ENCODE results near the gene HHAT.
"Not testable (repeated sequence)": the region's sequence is repeated elsewhere in the genome, so short reads cannot be mapped to it uniquely, and the experiment has no call there.

The HHAT gene

DNA sequence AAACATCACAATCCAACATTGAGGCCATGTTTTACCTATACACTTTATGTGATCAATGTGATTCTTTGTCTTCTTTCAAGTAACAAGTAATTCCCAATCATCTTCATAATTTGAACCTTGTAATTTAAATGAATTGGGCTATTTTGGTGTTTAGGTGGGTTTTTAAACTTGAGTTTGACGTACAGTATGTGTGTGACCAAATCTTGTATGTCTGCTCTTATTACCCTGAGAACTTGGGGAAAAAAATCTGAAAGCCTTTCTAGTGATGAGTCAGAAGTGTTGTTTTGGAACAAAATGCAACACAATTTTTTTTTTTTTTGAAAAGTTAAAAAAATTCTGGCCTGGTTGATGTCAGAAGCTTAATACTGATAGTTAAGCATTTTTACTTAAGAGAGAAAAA is 68.5 kb downstream of the HHAT start:
- DNase-seq (ENCODE audit: low read depth in 2 of 2), result no peak

DNA sequence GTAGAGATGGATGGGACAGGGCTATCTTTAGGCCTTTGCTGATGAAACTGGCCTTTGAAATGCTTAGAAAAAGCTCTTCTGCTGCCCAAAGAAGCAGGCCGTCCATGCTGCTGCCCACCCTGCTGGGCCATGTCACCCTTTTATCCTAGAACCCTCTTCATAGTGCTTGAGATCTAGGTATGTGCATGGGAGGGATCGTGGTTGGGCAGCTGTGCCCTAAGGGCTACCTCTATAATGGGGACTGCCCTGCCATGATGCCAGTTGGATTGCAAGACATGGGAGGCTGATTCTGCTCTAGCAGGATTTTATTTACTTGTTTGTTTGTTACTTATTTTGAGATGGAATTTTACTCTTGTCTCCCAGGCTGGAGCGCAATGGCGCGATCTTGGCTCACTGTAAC is 69.0 kb downstream of the HHAT start:
- DNase-seq (ENCODE audit: low read depth in 2 of 2), result no peak

DNA sequence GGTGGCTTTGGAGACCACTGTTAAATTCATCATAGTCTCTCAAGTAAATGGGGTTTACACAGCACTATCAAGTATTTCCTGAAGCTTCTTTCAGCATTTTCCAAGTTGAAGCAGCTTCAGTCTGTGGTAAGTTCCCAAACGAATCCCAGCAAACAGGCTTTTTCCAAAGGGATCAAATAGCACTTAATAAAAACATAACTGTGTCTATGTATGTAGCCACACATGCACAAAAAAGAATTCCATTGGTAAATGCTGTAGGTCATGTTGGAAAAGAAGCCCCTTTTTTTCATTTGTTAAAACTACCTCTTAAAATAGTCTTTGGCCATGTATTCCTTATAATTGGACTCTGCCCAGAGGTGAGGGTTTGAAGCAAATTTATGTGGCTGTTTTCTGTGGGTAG is 69.8 kb downstream of the HHAT start:
- DNase-seq (ENCODE audit: low read depth in 2 of 2), result no peak

DNA sequence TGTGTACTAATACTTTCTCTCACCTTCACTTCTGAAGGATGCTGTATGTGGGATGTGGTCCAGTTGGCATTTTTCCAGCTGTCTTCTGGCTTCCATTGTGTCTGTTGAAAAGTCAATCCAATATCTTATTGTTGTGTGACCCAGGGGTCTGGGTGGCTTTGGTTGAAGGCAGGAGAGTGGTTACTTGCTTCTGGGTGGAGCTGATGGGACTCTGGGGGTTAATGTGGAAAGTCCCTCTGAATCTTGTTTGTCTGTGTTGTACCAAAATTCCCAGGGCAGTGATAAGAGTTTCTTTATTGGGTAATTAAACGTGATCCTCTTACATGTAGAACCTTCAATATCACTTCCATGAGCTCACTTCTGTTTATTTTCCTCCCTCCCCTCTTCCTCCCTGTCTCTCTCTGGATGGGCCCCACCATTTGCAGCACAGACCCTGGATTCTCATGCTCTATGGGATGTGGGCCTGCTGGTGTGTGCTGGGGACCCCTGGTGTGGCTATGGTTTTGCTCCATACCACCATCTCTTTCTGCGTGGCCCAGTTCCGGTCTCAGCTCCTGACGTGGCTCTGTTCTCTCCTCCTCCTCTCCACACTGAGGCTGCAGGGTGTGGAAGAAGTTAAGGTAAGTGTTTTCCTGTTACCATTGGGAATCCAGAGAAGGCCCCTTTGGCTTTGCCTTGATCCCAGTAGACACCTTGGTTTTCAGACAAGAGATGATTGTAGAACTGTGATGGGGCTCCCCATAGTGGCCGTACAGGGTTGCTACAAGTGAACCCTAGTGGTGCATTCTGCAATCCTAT is 71.5 kb downstream of the HHAT start:
- DNase-seq (ENCODE audit: low read depth in 2 of 2), result peak; percentile 12 to 17

DNA sequence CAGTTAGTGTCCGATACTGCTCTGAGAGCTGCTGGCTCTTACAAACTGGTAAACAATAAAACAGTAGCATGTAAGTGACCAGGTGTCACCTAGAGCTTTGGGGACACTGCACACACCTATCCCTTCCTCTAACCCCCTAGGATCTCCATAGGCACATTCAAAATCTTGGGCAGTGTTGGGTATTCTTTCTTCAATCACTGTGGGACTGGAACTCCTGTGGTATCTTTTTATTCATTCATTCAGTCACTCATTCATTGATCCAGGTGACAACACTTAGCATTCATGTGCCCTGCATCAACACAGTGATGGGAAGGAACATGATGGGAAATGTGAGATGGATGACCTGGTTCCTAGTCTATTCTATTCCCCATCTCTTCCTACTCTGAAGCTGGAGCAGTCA is 73.9 kb downstream of the HHAT start:
- DNase-seq (ENCODE audit: low read depth in 2 of 2), result no peak

DNA sequence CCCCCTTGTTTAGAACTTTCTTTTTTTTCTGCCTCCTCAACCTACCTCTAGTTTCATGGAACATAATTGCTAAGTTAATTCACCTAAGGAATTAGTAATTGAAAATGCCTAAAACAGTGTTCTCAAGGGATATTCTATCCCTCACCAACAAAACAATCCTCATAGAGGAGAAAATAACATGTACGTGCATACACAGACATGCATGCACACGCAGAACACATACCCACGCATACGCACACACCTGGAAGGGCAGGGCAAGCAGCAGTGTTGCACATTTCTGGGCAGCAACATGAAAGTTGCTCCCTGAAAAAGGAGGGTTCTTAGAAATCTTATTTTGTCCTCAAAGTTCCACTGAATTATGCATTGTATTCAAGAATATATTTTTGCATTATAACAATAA is 76.6 kb downstream of the HHAT start:
- no peak for DNase-seq (ENCODE audit: low read depth in 2 of 2)

DNA sequence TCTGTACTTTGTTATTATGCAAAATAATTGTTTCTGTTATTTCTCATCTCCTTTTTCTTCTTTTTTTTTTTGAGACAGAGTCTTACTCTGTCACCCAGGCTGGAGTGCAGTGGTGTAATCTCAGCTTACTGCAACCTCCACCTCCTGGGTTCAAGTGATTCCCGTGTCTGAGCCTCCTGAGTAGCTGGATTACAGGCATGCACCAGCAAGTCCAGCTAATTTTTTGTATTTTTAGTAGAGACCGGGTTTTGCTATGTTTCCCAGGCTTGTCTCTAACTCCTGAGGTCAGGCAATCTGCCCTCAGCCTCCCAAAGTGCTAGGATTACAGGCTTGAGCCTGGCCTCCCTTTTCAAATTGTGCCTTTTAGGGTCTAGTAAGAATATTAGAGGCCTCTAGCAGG is 77.6 kb downstream of the HHAT start:
- DNase-seq (ENCODE audit: low read depth in 2 of 2), result not testable (repeated sequence)

DNA sequence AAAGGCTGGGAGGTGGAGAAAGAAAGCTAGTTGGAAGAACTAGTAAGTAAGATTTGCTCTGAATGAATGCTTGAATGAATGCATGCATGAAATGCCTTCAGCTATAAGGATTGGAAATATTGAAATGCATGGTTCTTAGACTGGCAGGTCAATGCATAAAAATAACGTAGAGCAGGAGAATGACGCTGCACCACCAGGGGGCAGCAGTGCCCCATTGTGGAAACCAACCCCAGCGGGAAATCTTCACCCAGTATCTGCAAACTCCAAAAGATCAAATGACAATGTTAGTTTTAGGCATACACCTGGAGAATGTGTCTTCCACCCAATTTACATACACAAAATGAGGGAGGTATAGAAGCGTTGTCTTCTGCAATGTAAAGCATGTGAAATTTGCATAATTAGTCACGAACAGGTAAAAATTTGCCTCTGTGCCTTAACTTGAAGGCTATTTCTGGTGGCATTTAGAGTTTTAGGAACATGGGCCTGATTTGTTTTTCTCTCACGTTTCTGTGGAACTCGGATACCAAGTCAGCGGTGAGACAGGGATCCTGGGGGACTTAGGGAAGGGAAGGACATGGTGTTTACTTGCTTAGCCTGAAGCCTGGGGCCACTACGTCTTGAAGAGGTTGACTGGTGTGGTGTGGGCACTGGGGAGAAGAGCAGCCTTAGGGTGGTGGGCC is 78.6 kb downstream of the HHAT start:
- DNase-seq (ENCODE audit: low read depth in 2 of 2), result peak; percentile 74 to 80

DNA sequence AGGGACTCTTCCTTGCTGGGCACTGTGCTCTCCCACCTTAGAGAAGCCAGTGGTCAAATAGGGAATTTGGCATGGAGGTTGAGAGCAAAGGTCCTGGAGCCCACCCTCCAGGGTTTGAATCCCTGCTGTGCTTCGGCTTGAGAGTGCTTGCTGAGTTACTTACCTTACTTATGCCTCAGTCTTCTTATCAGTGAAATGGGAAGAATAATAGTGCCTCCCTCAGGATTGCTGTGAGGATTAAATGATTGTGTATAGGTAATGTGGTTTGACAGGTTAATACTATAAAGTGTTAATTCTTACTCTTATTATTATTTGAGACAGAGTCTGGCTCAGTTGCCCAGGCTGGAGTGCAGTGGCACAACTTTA is 79.2 kb downstream of the HHAT start:
- no peak for DNase-seq (ENCODE audit: low read depth in 2 of 2)

DNA sequence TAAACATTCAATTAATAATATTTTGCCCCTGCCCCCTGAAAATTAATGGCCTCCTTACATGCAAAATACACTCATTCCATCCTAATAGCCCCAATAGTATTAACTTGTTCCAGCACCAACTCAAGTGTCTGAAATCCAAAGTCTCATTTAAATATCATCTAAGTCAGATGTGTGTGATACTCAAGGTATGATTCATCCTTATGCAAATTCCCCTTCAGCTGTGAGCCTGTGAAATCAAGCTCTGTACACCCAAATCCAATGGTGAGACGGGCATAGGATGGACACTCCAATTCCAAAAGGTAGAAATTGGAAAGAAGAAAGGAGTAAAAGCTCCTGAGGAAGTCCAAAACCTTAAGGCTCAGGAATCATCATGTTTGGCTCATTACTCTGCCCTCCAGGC is 83.5 kb downstream of the HHAT start:
- no peak for DNase-seq (ENCODE audit: low read depth in 2 of 2)

DNA sequence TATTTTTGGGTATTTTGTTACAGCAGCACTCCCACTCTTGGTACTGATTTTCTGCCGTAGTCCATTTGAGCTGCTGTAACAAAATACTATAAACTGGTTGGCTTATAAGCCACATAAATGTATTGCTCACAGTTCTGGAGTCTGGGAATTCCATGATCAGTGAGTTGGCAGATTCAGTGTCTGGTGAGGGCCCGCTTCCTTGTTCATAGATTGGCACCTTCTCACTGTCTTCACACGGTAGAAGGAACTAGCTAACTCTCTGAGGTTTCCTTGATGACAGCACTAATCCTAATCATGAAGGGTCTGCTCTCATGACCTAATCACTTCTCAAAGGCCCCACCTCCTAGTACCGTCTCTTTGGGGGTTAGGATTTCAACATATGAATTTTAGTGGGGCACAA is 85.2 kb downstream of the HHAT start:
- DNase-seq (ENCODE audit: low read depth in 2 of 2), result no peak

DNA sequence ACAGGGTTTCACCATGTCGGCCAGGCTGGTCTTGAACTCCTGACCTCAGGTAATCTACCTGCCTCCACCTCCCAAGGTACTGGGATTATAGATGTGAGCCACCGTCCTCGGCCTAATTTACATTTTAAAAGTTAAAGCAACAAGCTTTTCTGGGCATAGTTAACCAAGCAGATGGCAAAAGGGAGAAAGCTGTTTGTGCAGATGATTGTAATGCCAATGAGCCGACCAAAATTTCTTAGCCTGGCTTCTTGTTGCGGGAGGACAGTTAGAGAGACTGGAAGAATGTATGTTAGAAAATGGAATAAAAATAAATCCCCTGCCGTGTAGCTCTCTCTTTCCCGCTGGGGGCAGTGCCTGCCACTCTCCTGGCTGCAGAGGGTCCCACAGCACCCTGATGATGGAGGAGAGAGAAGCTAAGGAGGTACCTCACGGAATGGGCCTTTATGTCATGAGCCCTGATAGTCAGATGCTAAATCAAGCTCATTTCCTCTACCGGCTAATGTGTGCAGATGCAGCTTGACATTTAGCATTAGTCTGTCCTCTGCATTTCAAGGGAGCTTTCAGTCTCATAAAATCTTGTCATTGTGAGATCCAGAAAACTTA is 87.2 kb downstream of the HHAT start:
- no peak for DNase-seq (ENCODE audit: low read depth in 2 of 2)

DNA sequence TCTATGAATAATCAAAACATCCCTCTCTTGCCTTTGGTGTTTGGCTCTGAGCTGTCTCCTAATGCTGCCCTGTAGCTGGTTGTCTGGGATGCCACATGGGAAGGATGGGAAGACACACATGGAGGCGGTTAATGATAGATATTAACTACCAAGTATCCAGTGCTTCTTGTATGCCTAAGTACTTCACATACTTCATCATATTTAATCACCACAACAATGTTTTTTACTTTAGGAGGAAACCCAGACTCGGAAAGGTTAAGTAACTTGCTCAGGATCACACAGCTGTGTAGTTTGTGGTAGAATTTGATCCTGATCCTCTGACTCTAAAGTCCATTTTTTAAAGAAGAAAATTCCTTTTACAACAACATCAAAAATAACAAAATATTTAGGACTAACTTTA is 88.0 kb downstream of the HHAT start:
- no peak for DNase-seq (ENCODE audit: low read depth in 2 of 2)

DNA sequence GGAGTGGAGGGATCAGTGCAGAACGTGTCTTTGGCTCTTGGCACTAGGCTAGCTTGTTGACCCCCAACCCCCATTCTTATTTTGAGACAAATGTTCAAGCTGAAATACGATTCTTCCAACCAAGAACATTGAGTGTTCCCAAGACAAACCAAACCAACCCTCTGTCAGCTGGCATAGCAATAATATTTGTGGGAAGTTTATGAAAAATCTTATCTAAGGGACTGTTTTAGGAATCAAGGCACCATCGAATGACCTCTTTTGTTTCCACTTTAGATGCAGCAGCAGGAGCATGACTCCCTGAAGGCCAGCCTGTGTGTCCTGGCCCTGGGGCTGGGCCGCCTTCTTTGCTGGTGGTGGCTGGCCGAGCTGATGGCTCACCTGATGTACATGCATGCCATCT is 89.2 kb downstream of the HHAT start:
- DNase-seq (ENCODE audit: low read depth in 2 of 2), result no peak

DNA sequence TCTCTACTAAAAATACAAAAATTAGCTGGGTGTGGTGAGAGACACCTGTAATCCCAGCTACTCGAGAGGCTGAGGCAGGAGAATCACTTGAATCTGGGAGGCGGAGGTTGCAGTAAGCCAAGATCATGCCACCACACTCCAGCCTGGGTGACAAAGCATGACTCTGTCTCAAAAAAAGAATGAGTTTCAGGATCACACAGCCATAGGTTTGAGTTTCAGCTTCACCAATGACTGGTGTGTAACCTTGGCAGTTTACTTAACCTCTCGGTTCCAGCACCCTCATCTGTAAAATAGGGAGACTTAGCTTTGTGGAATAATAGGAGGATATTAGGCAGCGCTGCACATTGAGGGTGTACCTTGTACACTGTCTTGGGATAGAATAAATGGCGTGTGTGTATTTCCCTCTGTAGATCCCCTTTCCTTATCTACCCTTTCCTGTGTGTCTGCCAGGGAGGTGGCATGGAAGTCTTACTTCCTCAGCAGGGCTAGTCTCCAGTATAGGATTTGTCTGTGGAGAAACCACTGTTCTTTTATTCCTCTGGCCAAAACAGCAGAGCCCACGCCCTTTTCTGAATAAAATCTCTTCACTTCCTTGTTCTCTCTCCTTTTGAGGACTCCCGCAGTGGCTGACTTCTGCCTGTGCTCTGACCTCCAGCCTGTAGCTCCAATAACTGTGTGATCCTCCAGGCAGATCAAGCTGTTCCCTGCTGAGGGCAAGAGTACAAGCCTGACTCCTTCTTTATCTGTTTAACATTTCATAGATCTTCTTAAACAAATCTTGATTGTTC is 90.4 kb downstream of the HHAT start:
- no peak for DNase-seq (ENCODE audit: low read depth in 2 of 2)

DNA sequence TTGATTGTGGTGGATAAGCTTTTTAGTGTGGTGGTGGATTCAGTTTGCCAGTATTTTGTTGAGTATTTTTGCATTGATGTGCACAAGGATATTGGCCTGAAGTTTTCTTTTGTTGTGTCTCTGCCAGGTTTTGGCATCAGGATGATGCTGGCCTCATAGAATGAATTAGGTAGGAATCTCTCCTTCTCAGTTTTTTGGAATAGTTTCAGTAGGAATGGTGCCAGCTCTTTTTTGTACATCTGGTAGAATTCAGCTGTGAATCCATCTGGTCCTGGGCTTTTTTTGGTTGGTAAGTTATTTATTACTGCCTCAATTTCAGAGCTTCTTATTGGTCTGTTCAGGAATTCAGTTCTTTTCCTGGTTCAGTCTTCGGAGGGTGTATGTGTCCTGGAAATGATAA is 98.0 kb downstream of the HHAT start:
- DNase-seq (ENCODE audit: low read depth in 2 of 2), result not testable (repeated sequence)

DNA sequence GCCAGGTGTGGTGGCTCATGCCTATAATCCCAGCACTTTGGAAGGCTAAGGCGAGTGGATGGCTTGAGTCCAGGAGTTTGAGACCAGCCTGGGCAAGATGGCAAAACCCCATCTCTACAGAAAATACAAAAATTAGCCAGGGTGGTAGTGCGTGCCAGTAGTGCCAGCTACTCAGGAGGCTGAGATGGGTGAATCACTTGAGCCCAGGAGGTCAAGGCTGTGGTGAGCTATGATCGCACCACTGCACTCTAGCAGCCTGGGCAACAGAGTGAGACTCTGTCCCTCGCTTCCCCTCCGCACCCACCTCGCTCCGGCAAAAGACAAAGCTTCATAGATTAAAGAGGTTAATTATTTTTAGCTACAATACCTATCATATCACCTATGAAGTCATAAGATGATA is 100.0 kb downstream of the HHAT start:
- DNase-seq (ENCODE audit: low read depth in 2 of 2), result no peak

DNA sequence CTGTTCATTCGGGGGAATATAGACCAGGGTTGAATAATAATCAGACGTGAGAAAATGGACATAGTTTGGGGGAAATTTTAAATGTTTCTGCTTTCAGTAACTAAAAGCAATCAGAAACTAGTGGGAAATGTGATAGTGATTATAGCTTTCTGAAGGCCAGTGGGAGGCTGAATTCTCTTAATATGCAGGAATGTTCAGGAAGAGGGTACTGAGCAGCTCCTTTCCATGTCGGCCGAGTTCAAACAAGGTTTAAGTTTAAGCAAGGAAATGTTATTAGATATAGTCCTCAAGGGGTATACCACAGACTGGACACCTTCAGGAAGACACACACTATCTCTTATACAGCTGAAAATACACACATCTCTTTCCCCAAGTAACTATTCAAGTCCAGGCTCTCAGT is 105.5 kb downstream of the HHAT start:
- DNase-seq (ENCODE audit: low read depth in 2 of 2), result no peak

DNA sequence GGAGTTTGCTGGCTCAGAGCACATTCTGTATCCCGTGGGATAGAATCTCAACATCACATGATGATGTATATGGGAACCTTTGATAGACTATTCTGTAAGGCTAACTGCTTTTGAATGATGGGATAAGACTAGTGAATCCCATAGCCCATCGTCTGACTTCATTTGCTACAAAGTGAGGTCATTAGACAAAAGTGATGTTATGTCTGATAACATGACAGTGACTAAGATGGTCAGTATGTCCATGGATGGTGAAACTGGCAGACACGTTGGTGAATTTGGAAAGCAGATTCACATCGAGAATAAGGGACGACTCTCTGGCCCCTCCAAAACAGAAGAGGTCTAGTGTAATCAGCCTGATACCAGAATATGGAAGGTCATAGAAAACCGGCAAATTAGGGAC is 108.4 kb downstream of the HHAT start:
- DNase-seq (ENCODE audit: low read depth in 2 of 2), result no peak

DNA sequence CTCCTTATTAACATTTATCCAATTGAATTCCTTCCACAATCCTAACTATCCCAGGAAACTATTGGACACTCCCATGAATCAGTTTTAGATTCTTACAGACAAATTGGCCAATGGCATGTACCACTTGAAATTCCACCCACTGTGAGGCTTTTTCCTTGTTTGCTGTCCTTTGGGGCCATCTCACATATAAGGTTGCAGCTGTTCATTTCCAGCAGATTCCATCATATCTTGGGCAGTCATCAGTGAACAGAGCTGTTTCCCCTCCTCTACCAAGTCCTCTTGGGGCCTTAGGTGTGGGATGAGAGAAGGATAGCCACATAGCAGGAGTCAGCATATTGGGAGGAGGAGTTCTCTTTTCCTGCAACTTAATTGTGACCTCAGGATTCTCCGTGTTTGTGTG is 109.1 kb downstream of the HHAT start:
- no peak for DNase-seq (ENCODE audit: low read depth in 2 of 2)

DNA sequence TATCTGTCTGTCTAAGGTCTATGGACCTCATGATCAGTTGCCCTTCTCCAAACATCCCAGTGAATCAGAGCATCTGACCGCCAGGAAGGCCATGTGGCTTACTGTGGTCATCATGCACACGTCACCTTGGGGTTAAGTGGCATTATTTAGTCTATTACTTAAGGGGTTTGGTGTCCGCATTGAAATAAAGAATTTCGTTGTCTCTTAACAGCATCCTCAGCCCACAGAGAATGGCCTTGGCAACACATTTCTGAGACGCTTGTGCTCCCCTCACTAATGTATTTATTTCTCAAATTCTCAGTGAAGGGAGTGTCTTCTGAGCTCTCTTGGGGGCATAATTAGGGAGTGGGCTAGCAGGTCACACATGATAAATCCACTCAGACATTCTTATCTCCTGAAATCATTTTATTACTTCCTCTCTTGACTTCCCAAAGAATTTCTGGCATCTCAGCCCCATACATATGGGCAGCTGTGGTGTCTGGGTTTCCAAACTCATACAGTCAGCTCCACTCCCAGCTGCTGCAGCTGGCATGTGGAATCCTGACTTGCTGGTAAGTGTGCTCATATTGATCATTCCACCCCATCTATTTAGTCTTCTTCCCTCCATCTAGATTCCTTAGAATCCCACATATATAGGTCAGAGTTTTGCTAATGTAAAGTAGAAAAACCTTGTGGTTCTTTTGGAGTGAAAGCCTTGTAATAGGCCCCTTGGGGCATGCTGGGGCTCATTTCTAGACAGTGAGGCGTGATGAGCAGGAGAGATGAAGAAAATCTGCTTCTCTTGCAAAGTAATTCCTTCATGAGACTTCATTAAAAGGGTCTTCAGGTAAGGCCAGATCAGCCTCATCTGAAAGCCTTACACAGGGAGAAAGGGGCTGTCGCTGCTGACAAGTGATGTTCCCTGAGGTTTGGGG is 110.5 kb downstream of the HHAT start:
- no peak for DNase-seq (ENCODE audit: low read depth in 2 of 2)
